Measurements from ENCODE around the gene ACOT6. TPM values are rescaled to one million over a fixed set of nuclear protein-coding genes. Genes with fewer than 3 reads are reported as not detected.
"Not testable (repeated sequence)": the region's sequence is repeated elsewhere in the genome, so short reads cannot be mapped to it uniquely, and the experiment has no call there.

ACOT6 gene, protein sequence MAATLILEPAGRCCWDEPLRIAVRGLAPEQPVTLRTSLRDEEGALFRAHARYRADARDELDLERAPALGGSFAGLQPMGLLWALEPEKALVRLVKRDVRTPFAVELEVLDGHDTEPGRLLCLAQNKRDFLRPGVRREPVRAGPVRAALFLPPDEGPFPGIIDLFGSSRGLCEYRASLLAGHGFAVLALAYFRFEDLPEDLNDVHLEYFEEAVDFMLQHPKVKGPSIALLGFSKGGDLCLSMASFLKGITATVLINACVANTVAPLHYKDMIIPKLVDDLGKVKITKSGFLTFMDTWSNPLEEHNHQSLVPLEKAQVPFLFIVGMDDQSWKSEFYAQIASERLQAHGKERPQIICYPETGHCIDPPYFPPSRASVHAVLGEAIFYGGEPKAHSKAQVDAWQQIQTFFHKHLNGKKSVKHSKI
- not detected for total RNA-seq

DNA sequence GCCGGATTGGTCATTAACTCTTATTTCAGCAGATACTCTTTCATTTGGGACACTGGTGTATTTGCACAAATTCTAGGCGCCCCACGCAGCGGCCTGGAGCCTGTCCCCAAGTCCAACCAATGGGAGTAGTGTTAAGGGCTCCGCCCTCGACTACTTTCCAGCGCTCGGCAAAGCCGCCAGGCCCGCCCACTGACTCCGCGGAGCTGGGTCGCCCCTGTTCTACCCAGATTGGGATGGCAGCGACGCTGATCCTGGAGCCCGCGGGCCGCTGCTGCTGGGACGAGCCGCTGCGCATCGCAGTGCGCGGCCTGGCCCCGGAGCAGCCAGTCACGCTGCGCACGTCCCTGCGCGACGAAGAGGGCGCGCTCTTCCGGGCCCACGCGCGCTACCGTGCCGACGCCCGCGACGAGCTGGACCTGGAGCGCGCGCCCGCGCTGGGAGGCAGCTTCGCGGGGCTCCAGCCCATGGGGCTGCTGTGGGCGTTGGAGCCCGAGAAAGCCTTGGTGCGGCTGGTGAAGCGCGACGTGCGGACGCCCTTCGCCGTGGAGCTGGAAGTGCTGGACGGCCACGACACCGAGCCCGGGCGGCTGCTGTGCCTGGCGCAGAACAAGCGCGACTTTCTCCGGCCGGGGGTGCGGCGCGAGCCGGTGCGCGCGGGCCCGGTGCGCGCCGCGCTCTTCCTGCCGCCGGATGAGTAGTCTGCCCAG lies at the start of gene ACOT6:
TSS of gene ACOT6 (plus strand) at position 179 of the 707 bp plus-strand sequence. CDS start at position 234, 55 bp downstream.
- H3K4me3 ChIP-seq, result peak within 1 kb of the TSS; percentile 87
- ATAC-seq (ENCODE audit: insufficient number of reproducible peaks, low FRiP score, low read depth) (peak; percentile 68), DNase-seq (ENCODE audit: low spot score) (peak; percentile 9)
- H3K27me3 ChIP-seq (replicated peaks; ENCODE audit: insufficient read depth), result no peaks in the 10 kb centered on the region
- peak within 1 kb of the TSS; percentile 87 to 90 for H3K27ac ChIP-seq
- no peaks in the 10 kb centered on the region for H3K9me3 ChIP-seq
- TF ChIP-seq, protein P1, sequence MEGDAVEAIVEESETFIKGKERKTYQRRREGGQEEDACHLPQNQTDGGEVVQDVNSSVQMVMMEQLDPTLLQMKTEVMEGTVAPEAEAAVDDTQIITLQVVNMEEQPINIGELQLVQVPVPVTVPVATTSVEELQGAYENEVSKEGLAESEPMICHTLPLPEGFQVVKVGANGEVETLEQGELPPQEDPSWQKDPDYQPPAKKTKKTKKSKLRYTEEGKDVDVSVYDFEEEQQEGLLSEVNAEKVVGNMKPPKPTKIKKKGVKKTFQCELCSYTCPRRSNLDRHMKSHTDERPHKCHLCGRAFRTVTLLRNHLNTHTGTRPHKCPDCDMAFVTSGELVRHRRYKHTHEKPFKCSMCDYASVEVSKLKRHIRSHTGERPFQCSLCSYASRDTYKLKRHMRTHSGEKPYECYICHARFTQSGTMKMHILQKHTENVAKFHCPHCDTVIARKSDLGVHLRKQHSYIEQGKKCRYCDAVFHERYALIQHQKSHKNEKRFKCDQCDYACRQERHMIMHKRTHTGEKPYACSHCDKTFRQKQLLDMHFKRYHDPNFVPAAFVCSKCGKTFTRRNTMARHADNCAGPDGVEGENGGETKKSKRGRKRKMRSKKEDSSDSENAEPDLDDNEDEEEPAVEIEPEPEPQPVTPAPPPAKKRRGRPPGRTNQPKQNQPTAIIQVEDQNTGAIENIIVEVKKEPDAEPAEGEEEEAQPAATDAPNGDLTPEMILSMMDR (IDR thresholded peaks at IDR 0.05), result no peak
- H3K4me1 ChIP-seq (ENCODE audit: control insufficient read depth in 1 of 2, low read depth in 2 of 2), result peaks cover 0 to 9% of the 10 kb centered on the region in 2 donors
- no peaks in the 10 kb centered on the region for H3K36me3 ChIP-seq

DNA sequence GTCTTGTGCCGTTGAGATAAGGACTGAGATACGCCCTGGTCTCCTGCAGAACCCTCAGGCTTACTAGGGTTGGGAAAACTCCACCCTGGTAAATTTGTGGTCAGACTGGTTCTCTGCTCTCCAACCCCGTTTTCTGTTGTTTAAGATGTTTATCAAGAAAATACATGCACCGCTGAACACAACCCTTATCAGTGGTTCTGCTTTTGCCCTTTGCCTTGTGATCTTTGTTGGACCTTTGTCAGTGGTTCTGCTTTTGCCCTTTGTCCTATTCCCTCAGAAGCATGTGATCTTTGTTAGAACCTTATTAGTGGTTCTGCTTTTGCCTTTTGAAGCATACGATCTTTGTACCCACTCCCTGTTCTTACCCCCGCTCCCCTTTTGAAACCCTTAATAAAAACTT lies 49.6 kb upstream of the ACOT6 start:
- not testable (repeated sequence) for H3K4me1 ChIP-seq (ENCODE audit: control insufficient read depth in 1 of 2, low read depth in 2 of 2); H3K4me3 ChIP-seq; DNase-seq (ENCODE audit: low spot score); ATAC-seq (ENCODE audit: insufficient number of reproducible peaks, low FRiP score, low read depth); H3K27ac ChIP-seq; H3K27me3 ChIP-seq (replicated peaks; ENCODE audit: insufficient read depth); H3K36me3 ChIP-seq; H3K9me3 ChIP-seq

DNA sequence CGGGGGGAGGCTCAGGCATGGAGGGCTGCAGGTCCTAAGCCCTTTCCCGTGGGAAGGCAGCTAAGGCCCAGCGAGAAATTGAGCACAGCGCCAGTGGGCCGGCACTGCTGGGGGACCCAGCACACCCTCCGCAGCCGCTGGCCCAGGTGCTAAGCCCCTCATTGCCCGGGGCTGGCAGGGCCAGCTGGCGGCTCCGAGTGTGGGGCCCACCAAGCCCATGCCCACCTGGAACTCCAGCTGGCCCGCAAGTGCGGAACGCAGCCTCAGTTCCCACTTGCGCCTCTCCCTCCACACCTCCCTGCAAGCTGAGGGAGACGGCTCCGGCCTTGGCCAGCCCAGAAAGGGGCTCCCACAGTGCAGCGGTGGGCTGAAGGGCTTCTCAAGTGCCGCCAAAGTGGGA lies 45.9 kb upstream of the ACOT6 start:
- DNase-seq (ENCODE audit: low spot score); H3K36me3 ChIP-seq; H3K27me3 ChIP-seq (replicated peaks; ENCODE audit: insufficient read depth); ATAC-seq (ENCODE audit: insufficient number of reproducible peaks, low FRiP score, low read depth); H3K9me3 ChIP-seq; H3K27ac ChIP-seq; H3K4me3 ChIP-seq: not testable (repeated sequence)
- peaks cover 10 to 12% of the 10 kb centered on the region in 2 donors for H3K4me1 ChIP-seq (ENCODE audit: control insufficient read depth in 1 of 2, low read depth in 2 of 2)

DNA sequence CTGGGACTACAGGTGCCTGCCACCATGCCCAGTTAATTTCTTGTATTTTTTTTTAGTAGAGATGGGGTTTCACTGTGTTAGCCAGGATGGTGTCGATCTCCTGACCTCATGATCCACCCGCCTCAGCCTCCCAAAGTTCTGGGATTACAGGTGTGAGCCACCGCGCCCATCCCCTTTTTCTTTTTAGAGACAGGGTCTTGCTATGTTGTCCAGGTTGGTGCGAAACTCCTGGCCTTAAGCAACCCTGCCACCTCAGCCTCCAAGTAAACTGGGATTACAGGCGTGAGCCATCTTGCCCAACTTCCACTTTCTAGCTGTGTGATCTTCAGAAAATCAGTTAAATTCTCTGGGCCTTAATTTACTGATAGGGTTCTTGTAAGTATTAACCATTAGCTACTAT lies 45.4 kb upstream of the ACOT6 start:
- H3K27me3 ChIP-seq (replicated peaks; ENCODE audit: insufficient read depth); H3K27ac ChIP-seq; DNase-seq (ENCODE audit: low spot score); ATAC-seq (ENCODE audit: insufficient number of reproducible peaks, low FRiP score, low read depth); H3K9me3 ChIP-seq; H3K36me3 ChIP-seq: not testable (repeated sequence)
- Histone ChIP-seq H3K4me1 (ENCODE audit: control insufficient read depth in 1 of 2, low read depth in 2 of 2) (peaks cover 10 to 12% of the 10 kb centered on the region in 2 donors), H3K4me3 (peak overlapping the region; percentile 88)

DNA sequence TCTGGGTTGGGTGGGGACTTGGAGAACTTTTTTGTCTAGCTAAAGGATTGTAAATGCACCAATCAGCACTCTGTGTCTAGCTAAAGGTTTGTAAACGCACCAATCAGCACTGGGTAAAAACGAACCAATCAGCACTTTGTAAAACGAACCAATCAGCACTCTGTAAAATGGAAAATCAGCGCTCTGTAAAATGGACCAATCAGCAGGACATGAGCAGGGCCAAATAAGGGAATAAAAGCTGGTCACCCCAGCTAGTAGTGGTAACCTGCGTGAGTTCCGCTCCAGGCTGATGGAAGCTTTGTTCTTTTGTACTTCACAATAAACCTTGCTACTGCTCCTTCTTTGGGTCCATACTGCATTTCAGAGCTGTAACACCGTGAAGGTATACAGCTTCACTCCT lies 45.0 kb upstream of the ACOT6 start:
- no peaks in the 10 kb centered on the region for H3K36me3 ChIP-seq
- H3K4me1 ChIP-seq (ENCODE audit: control insufficient read depth in 1 of 2, low read depth in 2 of 2), result peaks cover 10 to 12% of the 10 kb centered on the region in 2 donors
- DNase-seq (ENCODE audit: low spot score) (no peak), ATAC-seq (ENCODE audit: insufficient number of reproducible peaks, low FRiP score, low read depth) (no peak)
- no peaks in the 10 kb centered on the region for H3K9me3 ChIP-seq
- TF ChIP-seq, protein P1 (IDR thresholded peaks at IDR 0.05), result no peak
- no peaks in the 10 kb centered on the region for H3K27me3 ChIP-seq (replicated peaks; ENCODE audit: insufficient read depth)
- H3K4me3 ChIP-seq, result peak overlapping the region; percentile 88
- H3K27ac ChIP-seq, result peak overlapping the region; percentile 79 to 82

DNA sequence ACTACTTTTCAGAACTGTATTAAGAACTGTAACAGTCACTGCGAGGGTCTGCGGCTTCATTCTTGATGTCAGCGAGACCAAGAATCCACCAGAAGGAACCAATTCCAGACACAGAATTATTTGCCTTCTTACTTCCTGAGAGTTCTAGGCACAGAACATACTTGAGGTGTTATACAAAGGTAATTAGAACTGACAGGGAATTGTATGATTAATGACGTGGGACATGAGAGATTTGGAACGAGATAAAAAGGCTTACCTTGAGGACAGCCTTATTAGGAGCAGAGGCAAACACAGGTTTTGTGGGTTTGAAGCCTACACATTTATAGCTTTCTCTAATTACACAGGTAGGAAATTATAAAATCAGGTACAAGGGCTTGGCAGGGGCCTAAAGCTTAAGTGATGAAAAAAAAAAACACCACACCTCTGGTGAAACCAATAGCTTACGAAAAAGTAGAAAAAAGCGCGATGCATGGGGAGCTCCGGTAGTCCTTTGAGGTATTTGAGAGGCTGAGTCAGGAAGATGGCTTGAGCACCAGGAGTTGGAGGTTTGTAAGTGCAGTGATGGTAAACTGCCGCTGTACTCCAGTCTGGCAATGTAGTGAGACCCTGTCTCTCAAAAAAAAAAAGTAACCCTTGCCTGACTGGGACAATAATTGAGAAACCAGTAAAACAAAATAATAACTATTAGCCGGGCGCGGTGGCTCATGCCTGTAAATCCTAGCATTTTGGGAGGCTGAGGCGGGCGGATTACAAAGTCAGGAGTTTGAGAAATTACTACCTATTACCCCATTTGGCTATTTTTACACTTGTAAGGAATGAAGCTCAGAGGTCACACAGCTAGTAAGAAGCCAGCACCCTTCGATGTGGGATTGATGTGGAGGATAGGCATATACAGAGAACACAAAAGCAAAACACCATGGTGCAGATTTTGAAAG lies 44.1 kb upstream of the ACOT6 start:
- Histone ChIP-seq H3K9me3 (no peaks in the 10 kb centered on the region), H3K27me3 (replicated peaks; ENCODE audit: insufficient read depth) (no peaks in the 10 kb centered on the region), H3K27ac (peak overlapping the region; percentile 79 to 82), H3K4me3 (peak overlapping the region; percentile 88), H3K36me3 (no peaks in the 10 kb centered on the region), H3K4me1 (ENCODE audit: control insufficient read depth in 1 of 2, low read depth in 2 of 2) (peaks cover 10 to 12% of the 10 kb centered on the region in 2 donors)
- TF ChIP-seq, protein P1 (IDR thresholded peaks at IDR 0.05), result no peak
- ATAC-seq (ENCODE audit: insufficient number of reproducible peaks, low FRiP score, low read depth), result no peak
- no peak for DNase-seq (ENCODE audit: low spot score)

DNA sequence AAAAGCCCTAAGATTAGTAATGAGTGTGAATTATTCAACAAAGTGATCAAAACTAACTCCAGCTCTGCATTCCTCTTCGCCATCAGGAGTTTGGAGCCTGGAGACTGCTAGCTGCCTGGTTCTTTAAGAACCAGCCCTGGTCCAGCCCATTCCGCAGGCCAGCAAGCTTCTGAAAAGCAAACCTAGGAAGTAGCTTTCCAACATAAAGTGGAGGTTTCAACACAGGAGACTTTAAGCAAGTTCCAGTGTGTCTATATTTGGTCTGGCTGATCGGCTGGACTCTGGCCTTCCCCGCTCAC lies 43.5 kb upstream of the ACOT6 start:
- not testable (repeated sequence) for H3K36me3 ChIP-seq; H3K9me3 ChIP-seq; H3K27me3 ChIP-seq (replicated peaks; ENCODE audit: insufficient read depth); ATAC-seq (ENCODE audit: insufficient number of reproducible peaks, low FRiP score, low read depth); DNase-seq (ENCODE audit: low spot score)
- peaks cover 10 to 12% of the 10 kb centered on the region in 2 donors for H3K4me1 ChIP-seq (ENCODE audit: control insufficient read depth in 1 of 2, low read depth in 2 of 2)
- H3K4me3 ChIP-seq, result peak overlapping the region; percentile 88
- peak overlapping the region; percentile 79 to 82 for H3K27ac ChIP-seq

DNA sequence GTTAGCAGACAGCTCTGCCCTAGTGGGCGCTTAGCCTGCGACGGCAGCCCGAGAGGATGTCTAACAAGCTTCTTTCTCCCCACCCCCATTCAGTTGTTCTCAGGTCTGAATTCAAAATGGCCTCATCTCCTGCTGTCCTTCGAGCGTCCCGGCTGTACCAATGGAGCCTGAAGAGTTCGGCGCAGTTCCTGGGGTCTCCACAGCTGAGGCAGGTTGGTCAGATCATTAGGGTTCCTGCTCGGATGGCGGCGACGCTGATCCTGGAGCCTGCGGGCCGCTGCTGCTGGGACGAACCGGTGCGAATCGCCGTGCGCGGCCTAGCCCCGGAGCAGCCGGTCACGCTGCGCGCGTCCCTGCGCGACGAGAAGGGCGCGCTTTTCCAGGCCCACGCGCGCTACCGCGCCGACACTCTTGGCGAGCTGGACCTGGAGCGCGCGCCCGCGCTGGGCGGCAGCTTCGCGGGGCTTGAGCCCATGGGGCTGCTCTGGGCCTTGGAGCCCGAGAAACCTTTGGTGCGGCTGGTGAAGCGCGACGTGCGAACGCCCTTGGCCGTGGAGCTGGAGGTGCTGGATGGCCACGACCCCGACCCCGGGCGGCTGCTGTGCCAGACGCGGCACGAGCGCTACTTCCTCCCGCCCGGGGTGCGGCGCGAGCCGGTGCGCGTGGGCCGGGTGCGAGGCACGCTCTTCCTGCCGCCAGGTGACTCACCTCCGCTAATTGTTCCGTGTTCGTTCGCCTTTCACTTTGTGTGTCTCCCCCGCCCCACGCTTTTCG lies 42.9 kb upstream of the ACOT6 start, which contains the start of gene ACOT2:
TSS of gene ACOT2 (plus strand) at position 29 of the 774 bp plus-strand sequence. CDS start at position 57, 28 bp downstream.
- H3K9me3 ChIP-seq; H3K27me3 ChIP-seq (replicated peaks; ENCODE audit: insufficient read depth); H3K36me3 ChIP-seq: not testable (repeated sequence)
- ATAC-seq (ENCODE audit: insufficient number of reproducible peaks, low FRiP score, low read depth), result peak; percentile 90
- Histone ChIP-seq H3K4me3 (peak within 1 kb of the TSS; percentile 88), H3K27ac (peak within 1 kb of the TSS; percentile 79 to 82), H3K4me1 (ENCODE audit: control insufficient read depth in 1 of 2, low read depth in 2 of 2) (peaks cover 10 to 12% of the 10 kb centered on the region in 2 donors)
- peak; percentile 13 for DNase-seq (ENCODE audit: low spot score)

Measured in thoracic aorta (tissue), 2 donors.